Measurements from ENCODE around the gene SPOCK3.

- TF ChIP-seq POLR2A (IDR thresholded peaks at IDR 0.05), result no peak
- no peak for TF ChIP-seq CTCF (IDR thresholded peaks at IDR 0.05)
Observed at GRCh38 chr4:166903408-166903807, 330.9 kb downstream of the SPOCK3 start.
